GM18502 (cell line): ENCODE data around the gene VAMP8.
"Not testable (repeated sequence)": the region's sequence is repeated elsewhere in the genome, so short reads cannot be mapped to it uniquely, and the experiment has no call there.

ENCODE experiments used
- ATAC-seq: cut with Tn5 transposase; IDR thresholded peaks from one replicate; pipeline ENCODE4 v1.9.1; 2021; ENCODE audit warnings: mild to moderate bottlenecking; ENCODE audit not compliant: unreplicated experiment, poor library complexity

The VAMP8 gene

GRCh38 chr2:85547089-85547858 is 30.1 kb upstream of the VAMP8 start:
- ATAC-seq = no peak

- ATAC-seq = no peak
Observed at GRCh38 chr2:85547859-85548607, 29.4 kb upstream of the VAMP8 start.

DNA sequence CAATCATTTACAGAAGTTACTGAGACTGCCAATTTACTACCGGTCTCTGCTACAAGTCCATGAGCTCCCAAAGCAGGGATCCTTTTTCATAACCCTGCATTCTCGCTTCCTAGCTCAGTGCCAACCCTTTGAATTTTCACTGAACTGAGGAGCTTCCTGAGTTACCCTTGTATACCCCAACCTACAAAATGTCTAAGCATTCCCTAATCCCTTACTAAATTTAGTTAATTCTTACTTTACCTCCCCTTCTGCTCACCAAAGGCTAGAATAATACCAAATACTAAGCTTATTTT is 28.8 kb upstream of the VAMP8 start:
- ATAC-seq = no peak

DNA sequence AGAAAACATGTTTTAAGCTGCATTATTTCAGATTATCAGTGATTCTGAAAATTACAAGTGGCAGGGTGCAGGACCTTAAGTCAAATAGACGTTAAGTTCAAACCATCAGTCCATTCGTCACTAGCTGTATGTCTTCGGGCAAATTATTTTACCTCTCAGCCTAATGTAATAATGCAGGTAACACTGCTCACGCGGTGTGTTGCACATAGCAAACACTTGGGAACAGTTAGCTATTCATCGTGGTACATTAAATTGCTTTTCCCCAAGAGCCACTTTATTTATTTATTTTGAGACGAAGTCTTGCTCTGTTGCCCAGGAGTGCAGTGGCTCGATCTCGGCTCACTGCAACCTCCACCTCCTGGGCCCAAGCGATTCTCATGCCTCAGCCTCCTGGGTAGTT is 28.3 kb upstream of the VAMP8 start:
- ATAC-seq = no peak

GRCh38 chr2:85549826-85550225 is 27.6 kb upstream of the VAMP8 start:
- no peak for ATAC-seq

DNA sequence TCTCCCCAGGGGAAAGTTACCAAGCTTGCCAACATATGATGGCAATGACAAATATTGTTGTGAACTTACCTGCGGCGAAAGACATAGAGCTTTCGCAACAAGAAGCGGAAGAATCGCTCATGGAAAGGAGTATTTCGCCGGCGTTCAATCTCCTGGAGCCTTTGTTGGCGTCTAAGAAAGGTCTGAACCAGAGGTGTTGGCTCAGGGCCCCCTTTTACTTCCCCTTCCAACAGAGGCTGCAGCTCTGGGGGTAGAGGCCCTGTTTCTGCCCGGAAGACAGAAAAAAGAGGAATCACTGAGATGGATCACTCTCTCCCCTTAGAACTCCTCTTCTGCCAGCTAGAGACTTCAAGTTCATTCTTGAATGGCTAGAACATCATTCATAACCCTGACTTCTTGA is 26.9 kb upstream of the VAMP8 start:
- ATAC-seq = no peak

DNA sequence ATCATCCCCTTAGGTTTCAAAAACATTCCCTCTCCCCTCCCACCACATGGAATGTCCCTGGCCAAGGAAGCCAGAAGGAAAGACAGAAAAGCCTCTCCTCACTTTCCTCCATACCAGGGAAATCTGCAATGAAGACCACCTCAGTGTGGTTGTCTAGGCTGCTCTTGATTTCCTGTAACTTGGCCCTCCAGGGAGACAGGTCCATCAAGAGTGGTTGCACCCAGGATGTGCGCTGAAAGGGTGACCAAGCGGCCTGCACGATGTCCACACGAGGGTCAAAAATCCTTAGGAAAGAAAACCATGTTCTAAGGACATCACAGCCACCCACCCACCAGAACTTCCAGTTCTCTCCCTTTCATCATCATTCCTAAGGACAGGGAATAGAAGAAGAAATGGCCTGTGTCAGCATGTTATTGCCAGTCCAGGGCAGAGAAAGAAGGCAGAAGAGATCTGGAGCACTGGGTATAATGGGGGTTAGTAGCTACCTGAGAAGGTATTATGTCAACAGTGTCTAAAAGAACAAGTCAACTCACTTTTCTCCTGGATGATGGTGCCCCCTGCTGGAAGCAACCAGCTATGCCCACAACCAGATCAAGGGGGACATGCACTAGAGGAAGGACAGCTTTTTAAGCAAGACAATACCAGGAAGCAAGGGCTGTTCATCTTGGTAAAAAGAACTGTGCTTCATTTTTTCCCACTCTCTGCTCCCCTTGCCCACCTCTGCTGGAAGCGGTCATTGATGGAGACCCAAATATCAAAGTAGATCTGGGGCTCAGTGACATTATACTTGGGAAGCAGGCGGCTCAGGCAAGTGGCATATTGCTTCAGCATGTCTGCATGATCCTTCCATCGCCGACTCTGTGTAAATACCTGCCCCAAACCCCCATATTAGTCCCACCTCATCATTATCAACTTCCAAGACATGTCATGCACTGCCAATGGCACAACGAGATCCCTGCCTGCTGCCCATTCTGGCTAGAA is 25.4 kb upstream of the VAMP8 start:
- ATAC-seq = peak; percentile 78

- no peak for ATAC-seq
Observed at GRCh38 chr2:85553184-85553583, 24.2 kb upstream of the VAMP8 start.

GRCh38 chr2:85554980-85555612 is 22.3 kb upstream of the VAMP8 start:
- ATAC-seq = no peak

DNA sequence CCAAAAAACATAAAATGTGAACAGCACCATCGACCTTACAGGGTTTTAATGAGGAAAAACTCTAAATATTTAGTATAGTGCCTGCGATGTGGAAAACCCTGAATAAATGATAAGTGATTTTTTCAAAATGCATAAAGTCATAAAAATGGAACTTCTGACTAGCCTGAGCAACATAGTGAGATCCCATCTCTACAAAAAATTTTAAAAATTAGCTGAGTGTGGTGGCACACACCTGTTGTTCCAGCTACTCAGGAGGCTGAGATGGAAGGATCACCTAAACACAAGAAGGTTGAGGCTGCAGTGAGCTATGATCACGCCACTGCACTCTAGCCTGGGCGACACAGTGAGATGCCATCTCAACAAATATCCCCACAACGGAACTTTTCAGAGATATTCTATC is 20.3 kb upstream of the VAMP8 start:
- no peak for ATAC-seq

DNA sequence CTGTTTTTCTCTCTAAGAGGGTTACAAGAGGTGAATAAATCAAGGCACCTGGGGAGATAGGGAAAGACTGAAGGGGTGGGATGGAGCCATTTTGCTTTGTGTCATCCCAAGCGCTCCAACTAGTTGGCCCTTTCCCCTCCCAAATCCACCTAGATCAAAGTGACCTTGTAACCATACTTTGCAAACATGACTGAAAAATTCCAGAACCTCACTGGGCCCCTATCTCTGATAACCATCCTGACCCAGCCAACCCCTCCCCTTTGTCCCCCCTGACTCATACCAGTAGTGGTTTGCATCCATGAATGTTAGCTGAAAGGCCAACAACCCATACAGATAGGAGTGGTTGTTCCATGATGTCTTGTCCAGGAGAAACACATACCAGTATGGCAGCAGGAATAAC is 19.2 kb upstream of the VAMP8 start:
- no peak for ATAC-seq

- ATAC-seq = not testable (repeated sequence)
Observed at GRCh38 chr2:85560403-85560726, 17.0 kb upstream of the VAMP8 start.

GRCh38 chr2:85560812-85561279 is 16.5 kb upstream of the VAMP8 start:
- peak; percentile 28 for ATAC-seq

DNA sequence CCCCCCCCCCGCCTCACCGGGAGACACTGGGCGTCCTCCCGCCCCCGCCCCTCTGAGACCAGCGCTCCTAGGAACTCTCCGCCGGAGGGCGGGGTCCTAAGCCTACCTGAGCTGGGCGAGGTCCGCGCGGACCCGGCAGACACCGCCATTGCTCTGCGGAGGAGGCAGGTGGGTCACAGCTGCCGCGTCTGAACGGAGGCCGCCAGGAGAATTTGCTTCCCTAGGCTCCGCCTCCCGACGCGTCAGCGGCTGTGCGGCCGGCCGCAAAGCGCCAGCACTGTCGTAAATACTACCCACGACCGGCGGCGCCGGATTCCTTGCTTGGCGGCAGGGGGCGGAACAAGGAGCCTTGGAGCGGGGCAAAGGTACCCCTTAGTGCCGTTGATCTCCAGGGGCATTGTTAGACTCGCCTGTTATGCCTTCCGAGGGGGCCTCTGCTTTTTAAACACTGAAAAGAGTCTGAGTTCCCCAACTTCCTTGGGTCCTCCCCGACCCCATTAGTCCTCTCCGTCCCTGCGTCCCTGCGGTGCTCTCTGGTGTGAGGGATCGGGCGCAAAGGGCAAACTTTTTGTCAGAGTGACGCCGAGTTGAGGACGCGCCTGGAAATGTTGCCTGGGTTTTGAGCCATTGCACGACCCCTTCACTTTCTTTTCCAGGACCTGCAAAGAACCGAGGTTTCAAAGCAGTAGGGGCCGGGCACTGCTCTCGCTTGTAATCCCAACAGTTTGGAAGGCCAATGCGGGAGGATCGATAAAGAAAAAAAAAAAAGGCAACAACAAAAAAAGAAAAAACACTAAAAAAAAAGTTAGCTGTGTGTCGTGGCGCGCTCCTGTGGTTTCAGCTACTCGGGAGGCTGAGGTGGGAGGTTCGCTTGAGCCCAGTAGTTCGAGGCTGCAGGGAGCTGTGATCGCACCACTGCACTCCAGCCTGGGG is 15.8 kb upstream of the VAMP8 start, which contains the start of gene GGCX:
Gene GGCX (minus strand): TSS at position 214 of the 933 bp plus-strand sequence. CDS start 65 bp downstream, at position 149.
- peak; percentile 95 for ATAC-seq

DNA sequence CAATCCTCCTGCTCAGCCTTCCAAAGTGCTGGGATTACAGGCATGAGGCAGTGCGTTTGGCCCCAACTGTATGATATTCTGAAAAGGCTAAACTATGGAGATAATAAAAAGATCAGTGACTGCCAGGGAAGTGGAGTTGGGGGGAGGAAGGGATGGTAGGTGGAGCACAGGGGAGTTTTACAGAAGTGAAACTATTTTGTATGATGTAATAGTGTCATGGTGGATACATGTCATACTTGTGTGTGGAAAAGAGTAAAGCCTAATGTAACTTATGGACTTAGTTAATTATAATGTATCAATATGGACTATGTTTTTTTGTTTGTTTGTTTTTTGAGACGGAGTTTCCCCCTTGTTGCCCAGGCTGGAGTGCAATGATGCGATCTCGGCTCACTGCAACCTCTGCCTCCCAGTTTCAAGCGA is 13.2 kb upstream of the VAMP8 start:
- ATAC-seq = no peak

DNA sequence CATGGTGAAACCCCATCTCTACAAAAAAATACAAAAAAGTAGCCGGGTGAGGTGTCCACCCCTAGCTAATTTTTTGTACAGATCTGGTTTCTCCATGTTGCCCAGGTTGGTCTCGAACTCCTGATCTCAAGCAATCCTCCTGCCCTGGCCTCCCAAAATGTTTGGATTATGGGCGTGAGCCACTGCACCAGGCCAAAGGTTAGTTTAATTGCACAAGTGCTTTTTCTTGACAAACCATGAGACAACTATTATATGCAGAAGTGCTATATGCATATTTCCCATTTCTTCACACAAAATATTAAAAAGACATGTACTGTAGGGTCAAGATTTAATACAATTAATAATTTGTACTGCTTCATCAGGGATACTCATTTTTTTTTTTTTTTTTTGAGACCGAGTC is 11.1 kb upstream of the VAMP8 start:
- no peak for ATAC-seq

DNA sequence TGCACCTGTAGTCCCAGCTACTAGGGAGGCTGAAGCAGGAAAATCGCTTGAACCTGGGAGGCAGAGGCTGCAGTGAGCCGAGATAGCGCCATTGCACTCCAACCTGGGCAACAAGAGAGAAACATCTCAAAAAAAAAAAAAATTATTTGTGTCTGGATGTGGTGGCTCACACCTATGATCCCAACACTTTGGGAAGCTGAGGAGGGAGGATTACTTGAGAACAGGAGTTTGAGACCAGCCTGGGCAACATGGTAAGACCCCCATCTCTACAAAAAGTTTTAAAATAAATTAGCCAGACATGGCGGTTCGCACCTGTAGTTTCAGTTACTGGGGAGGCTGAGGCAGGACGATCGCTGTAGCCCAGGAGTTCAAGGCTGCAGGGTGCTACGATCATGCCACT is 1.6 kb upstream of the VAMP8 start:
- no peak for ATAC-seq

GRCh38 chr2:85577063-85577385 is 362 bp upstream of the VAMP8 start:
- ATAC-seq = no peak
